Left ventricle myocardium inferior (tissue), 1 donor: ENCODE measurements around the gene PSAPL1. TPM values are rescaled to one million over a fixed set of nuclear protein-coding genes. Genes with fewer than 3 reads are reported as not detected.

Source experiments
- DNase-seq: peaks from one replicate; pipeline ENCODE4 v3.0.0-alpha.2; 2020
- H3K27ac ChIP-seq: fragments of 200-600 bp; replicated peaks from 2 replicates; pipeline ENCODE4 v1.8.0; 2021
- H3K27me3 ChIP-seq: fragments of 200-600 bp; 2 replicates; pipeline ENCODE4 v1.8.0; 2021; ENCODE audit warnings: low read depth
- H3K36me3 ChIP-seq: fragments of 200-600 bp; 2 replicates; pipeline ENCODE4 v1.8.0; 2021
- H3K4me1 ChIP-seq: fragments of 200-600 bp; 2 replicates; pipeline ENCODE4 v1.8.0; 2021
- H3K4me3 ChIP-seq: fragments of 200-600 bp; 2 replicates; pipeline ENCODE4 v1.8.0; 2021; ENCODE audit warnings: mild to moderate bottlenecking, moderate library complexity
- H3K9me3 ChIP-seq: fragments of 200-600 bp; replicated peaks from 2 replicates; pipeline ENCODE4 v1.8.0; 2021
- intact Hi-C: fragments of 100-400 bp; cut with micrococcal nuclease; formaldehyde crosslinking; loops from one replicate; pipeline ENCODE4 v1.11.0; 2022
- total RNA-seq: library from RNA; stranded (reverse); fragmentation: NEBNext Ultra II Directional; extraction: Animal tissue kit (Norgen Biotek cat#: 25700); gene quantifications from one replicate; pipeline ENCODE4 v1.2.1, GENCODE V29; 2021
- TF ChIP-seq, protein P1 (sequence below): fragments of 200-600 bp; IDR thresholded peaks from 2 replicates; pipeline ENCODE4 v1.8.0; 2021; ENCODE audit warnings: antibody characterized with exemption, mild to moderate bottlenecking, borderline replicate concordance
- donor health status: DM: no; HTN: yes; CAD: no; lungs with severe emphysema.

The PSAPL1 gene
- total RNA-seq, 1 donor from 2014 or later = not detected

- DNase-seq = no peak
- TF ChIP-seq, protein P1, sequence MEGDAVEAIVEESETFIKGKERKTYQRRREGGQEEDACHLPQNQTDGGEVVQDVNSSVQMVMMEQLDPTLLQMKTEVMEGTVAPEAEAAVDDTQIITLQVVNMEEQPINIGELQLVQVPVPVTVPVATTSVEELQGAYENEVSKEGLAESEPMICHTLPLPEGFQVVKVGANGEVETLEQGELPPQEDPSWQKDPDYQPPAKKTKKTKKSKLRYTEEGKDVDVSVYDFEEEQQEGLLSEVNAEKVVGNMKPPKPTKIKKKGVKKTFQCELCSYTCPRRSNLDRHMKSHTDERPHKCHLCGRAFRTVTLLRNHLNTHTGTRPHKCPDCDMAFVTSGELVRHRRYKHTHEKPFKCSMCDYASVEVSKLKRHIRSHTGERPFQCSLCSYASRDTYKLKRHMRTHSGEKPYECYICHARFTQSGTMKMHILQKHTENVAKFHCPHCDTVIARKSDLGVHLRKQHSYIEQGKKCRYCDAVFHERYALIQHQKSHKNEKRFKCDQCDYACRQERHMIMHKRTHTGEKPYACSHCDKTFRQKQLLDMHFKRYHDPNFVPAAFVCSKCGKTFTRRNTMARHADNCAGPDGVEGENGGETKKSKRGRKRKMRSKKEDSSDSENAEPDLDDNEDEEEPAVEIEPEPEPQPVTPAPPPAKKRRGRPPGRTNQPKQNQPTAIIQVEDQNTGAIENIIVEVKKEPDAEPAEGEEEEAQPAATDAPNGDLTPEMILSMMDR = no peak
- Histone ChIP-seq H3K36me3 (no peaks in the 10 kb centered on the region), H3K4me1 (no peaks in the 10 kb centered on the region), H3K4me3 (no peak overlapping the region), H3K9me3 (no peaks in the 10 kb centered on the region), H3K27me3 (peaks cover 31% of the 10 kb centered on the region), H3K27ac (no peak overlapping the region)
- intact Hi-C loops = no loop called here
Measured at GRCh38 chr4:7475207-7475606, 40.5 kb upstream of the PSAPL1 start.

- DNase-seq = no peak
Measured at GRCh38 chr4:7474320-7474719, 39.6 kb upstream of the PSAPL1 start.

DNA sequence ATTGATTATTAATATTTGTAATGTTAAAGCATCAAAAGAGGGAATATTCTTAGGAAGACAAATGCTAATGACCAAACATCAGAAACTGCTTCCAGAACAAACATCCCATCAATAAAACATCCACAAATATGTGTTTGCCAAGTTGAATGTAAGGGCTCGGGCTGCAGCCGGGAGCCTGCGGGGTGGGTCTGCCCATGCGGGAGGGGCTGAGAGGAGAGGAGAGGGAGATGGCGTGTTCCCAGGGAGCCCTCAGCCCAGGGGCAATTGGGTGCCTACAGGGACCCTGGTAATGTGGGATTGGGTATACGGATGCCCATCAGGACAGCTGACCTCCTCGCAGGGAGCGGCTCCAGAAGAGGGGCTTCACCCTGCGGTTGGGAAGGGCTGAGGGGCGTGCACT, 38.4 kb upstream of the PSAPL1 start:
- peaks cover 31% of the 10 kb centered on the region for H3K27me3 ChIP-seq
- H3K4me1 ChIP-seq = no peaks in the 10 kb centered on the region
- no peaks in the 10 kb centered on the region for H3K9me3 ChIP-seq
- no peak overlapping the region for H3K27ac ChIP-seq
- TF ChIP-seq, protein P1 = no peak
- no peak for DNase-seq
- intact Hi-C loops = no loop called here
- no peak overlapping the region for H3K4me3 ChIP-seq
- no peaks in the 10 kb centered on the region for H3K36me3 ChIP-seq

More at GRCh38 chr4:7474320-7474719, 39.6 kb upstream of the PSAPL1 start:
- H3K4me3 ChIP-seq = no peak overlapping the region
- no peaks in the 10 kb centered on the region for H3K4me1 ChIP-seq
- H3K9me3 ChIP-seq = no peaks in the 10 kb centered on the region
- H3K36me3 ChIP-seq = no peaks in the 10 kb centered on the region
- H3K27me3 ChIP-seq = peaks cover 31% of the 10 kb centered on the region
- TF ChIP-seq, protein P1 = no peak
- H3K27ac ChIP-seq = no peak overlapping the region
- intact Hi-C loops = no loop called here

- Histone ChIP-seq H3K27ac (no peak overlapping the region), H3K4me3 (no peak overlapping the region), H3K4me1 (no peaks in the 10 kb centered on the region), H3K9me3 (no peaks in the 10 kb centered on the region), H3K27me3 (peaks cover 31% of the 10 kb centered on the region), H3K36me3 (no peaks in the 10 kb centered on the region)
- no peak for DNase-seq
- TF ChIP-seq, protein P1 = no peak
- intact Hi-C loops = no loop called here
Measured at GRCh38 chr4:7472442-7473013, 37.8 kb upstream of the PSAPL1 start.

DNA sequence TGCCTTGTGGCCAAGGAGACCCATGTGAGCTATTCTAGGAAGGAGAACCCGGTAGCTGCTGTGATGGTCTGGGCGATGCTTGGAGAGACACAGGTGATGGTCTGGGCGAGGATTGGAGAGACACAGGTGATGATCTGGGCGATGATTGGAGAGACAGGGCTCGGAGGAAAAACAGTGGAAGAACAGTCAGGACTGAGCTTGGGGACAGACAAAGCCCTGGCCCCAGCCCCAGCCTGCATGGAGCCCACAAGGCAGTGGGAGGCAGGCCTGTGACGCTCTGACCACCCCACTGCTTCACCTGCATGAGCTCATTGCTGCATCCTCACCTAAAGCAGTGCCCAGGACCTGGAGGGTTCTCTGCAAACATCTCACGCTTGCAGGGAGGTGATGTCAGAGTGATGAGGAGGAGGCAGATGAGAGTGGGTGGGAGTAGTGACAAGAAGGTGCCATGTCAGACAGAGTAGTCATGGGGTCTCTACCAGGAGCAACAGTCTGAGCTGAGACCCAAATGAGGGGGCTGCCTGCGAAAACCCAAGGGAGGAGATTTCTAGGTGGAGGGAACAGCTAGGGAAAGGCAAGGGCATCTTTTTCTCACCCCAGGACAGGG, 35.9 kb upstream of the PSAPL1 start:
- Histone ChIP-seq H3K27ac (no peak overlapping the region), H3K9me3 (peaks cover 10% of the 10 kb centered on the region), H3K36me3 (no peaks in the 10 kb centered on the region), H3K4me3 (no peak overlapping the region), H3K4me1 (no peaks in the 10 kb centered on the region), H3K27me3 (peaks cover 31% of the 10 kb centered on the region)
- TF ChIP-seq, protein P1 = no peak
- intact Hi-C loops = no loop called here
- DNase-seq = no peak
